H1 (cell line): ENCODE measurements around the gene VSX2. TPM values are rescaled to one million over a fixed set of nuclear protein-coding genes. Genes with fewer than 3 reads are reported as not detected.

Source experiments
- CTCF ChIA-PET: fragments of 300-600 bp; sonication (Branson Sonifier 250); formaldehyde crosslinking; loops from one replicate; lab custom pipeline; 2021; ENCODE audit not compliant: partially characterized antibody; lab: Charles Lee
- POLR2A ChIA-PET: fragments of 300-600 bp; sonication (Branson Sonifier 250); formaldehyde crosslinking; loops from one replicate; lab custom pipeline; 2021; ENCODE audit warnings: inconsistent platforms; ENCODE audit not compliant: partially characterized antibody; lab: Charles Lee
- DNase-seq, 2 experiments: peaks; one replicate each; pipeline versions ENCODE4 v3.0.0 to v3.0.0-alpha.2; 2010 to 2022; ENCODE audit warnings: low spot score in 2 of 2, low read depth in 1 of 2, mixed read lengths in 1 of 2
- FAIRE-seq: peaks from 2 replicates; lab custom pipeline; 2011; peaks lifted over from hg19 to GRCh38; lab: Jason Lieb, UNC
- H2AFZ ChIP-seq: 2 replicates; pipeline ENCODE4 v1.8.1; 2012; ENCODE audit warnings: low read length, inconsistent platforms
- H2AK5ac ChIP-seq: 2 replicates; pipeline ENCODE4 v1.6.1; 2013; ENCODE audit warnings: low read depth, low read length
- H2BK120ac ChIP-seq: replicated peaks from 2 replicates; pipeline ENCODE3; 2013; ENCODE audit warnings: low read depth, low read length, inconsistent platforms
- H2BK12ac ChIP-seq: 2 replicates; pipeline ENCODE4 v1.6.1; 2013; ENCODE audit warnings: low read depth, low read length
- H2BK15ac ChIP-seq: 2 replicates; pipeline ENCODE4 v1.6.1; 2013; ENCODE audit warnings: low read length
- H2BK20ac ChIP-seq: 2 replicates; pipeline ENCODE4 v1.6.1; 2013; ENCODE audit warnings: low read length
- H2BK5ac ChIP-seq: 2 replicates; pipeline ENCODE4 v1.6.1; 2013; ENCODE audit warnings: low read depth, low read length
- H3K14ac ChIP-seq: 2 replicates; pipeline ENCODE4 v1.6.1; 2013; ENCODE audit warnings: inconsistent platforms; ENCODE audit not compliant: insufficient read length
- H3K18ac ChIP-seq: 2 replicates; pipeline ENCODE4 v1.6.1; 2013; ENCODE audit warnings: low read length; ENCODE audit errors: extremely low read depth
- H3K23ac ChIP-seq: 2 replicates; pipeline ENCODE4 v1.6.1; 2013; ENCODE audit warnings: inconsistent platforms; ENCODE audit not compliant: insufficient read length
- H3K23me2 ChIP-seq: 2 replicates; pipeline ENCODE4 v1.6.1; 2013; ENCODE audit warnings: low read depth, low read length
- H3K27ac ChIP-seq: 2 replicates; pipeline ENCODE4 v1.6.1; 2011; ENCODE audit warnings: low read depth, low read length, inconsistent platforms
- H3K27me3 ChIP-seq, 4 experiments: replicated peaks in 1 of 4; 1 replicate in 1 of 4; 2 replicates in 3 of 4; pipeline versions ENCODE4 v1.6.1 to v1.8.1; 2011 to 2013; ENCODE audit warnings: low read length in 3 of 4, mild to moderate bottlenecking in 3 of 4, inconsistent platforms in 2 of 4, mixed read lengths in 2 of 4, moderate library complexity in 1 of 4; ENCODE audit not compliant: control insufficient read depth in 3 of 4, insufficient read depth in 3 of 4; ENCODE audit errors: extremely low read depth in 1 of 4
- H3K36me3 ChIP-seq, 4 experiments: 2 replicates each; pipeline versions ENCODE4 v1.6.1 to v1.8.1; 2011 to 2013; ENCODE audit warnings: mild to moderate bottlenecking in 4 of 4, low read length in 3 of 4, moderate library complexity in 2 of 4, control low read depth in 1 of 4, inconsistent platforms in 1 of 4; ENCODE audit not compliant: insufficient read depth in 4 of 4, control insufficient read depth in 2 of 4
- H3K4ac ChIP-seq: replicated peaks from 2 replicates; pipeline ENCODE3; 2013; ENCODE audit warnings: low read length, low read depth, mixed read lengths, inconsistent platforms; ENCODE audit not compliant: insufficient read length
- H3K4me1 ChIP-seq, 4 experiments: replicated peaks in 1 of 4; 1 replicate in 1 of 4; 2 replicates in 3 of 4; pipeline versions ENCODE4 v1.6.1 to v1.8.1; 2011 to 2013; ENCODE audit warnings: low read length in 3 of 4, inconsistent platforms in 2 of 4, mixed read lengths in 1 of 4; ENCODE audit not compliant: insufficient read depth in 4 of 4, control insufficient read depth in 3 of 4
- H3K4me2 ChIP-seq, 2 experiments: 2 replicates each; pipeline versions ENCODE4 v1.6.1 to v1.8.1; 2011 to 2013; ENCODE audit warnings: low read depth in 2 of 2, low read length in 2 of 2, control low read depth in 1 of 2, inconsistent platforms in 1 of 2, mild to moderate bottlenecking in 1 of 2; ENCODE audit not compliant: insufficient read depth in 1 of 2
- H3K4me3 ChIP-seq, 4 experiments: fragments of 200-600, 300-600 bp in 1 of 4; sonication (generic), shearing (Covaris generic), sonication (Bioruptor Twin) in 1 of 4; 2 replicates each; pipeline versions ENCODE4 v1.5.1 to v1.8.1; 2011 to 2016; ENCODE audit warnings: low read length in 4 of 4, low read depth in 3 of 4, control low read depth in 2 of 4, inconsistent platforms in 2 of 4, mild to moderate bottlenecking in 2 of 4, mixed read lengths in 1 of 4, moderate library complexity in 1 of 4; ENCODE audit not compliant: insufficient read depth in 2 of 4; ENCODE audit errors: extremely low read depth in 1 of 4
- H3K56ac ChIP-seq: replicated peaks from 2 replicates; pipeline ENCODE3; 2013; ENCODE audit warnings: low read depth, mild to moderate bottlenecking, mixed read lengths, low read length, inconsistent platforms; ENCODE audit not compliant: insufficient read length
- H3K79me1 ChIP-seq: 2 replicates; pipeline ENCODE4 v1.6.1; 2013; ENCODE audit warnings: low read depth, low read length, control low read depth
- H3K79me2 ChIP-seq, 2 experiments: 2 replicates each; pipeline versions ENCODE4 v1.6.1 to v1.8.1; 2012 to 2013; ENCODE audit warnings: low read length in 2 of 2, mild to moderate bottlenecking in 2 of 2, inconsistent platforms in 1 of 2; ENCODE audit not compliant: insufficient read depth in 2 of 2, control insufficient read depth in 1 of 2
- H3K9ac ChIP-seq, 4 experiments: replicated peaks in 1 of 4; 1 replicate in 1 of 4; 2 replicates in 3 of 4; pipeline versions ENCODE4 v1.6.1 to v1.8.1; 2011 to 2013; ENCODE audit warnings: low read depth in 3 of 4, low read length in 3 of 4, control low read depth in 2 of 4, mild to moderate bottlenecking in 2 of 4, moderate library complexity in 2 of 4, inconsistent platforms in 1 of 4; ENCODE audit errors: extremely low read depth in 1 of 4
- H3K9me3 ChIP-seq, 2 experiments: 2 replicates each; pipeline versions ENCODE4 v1.6.1 to v1.8.1; 2012 to 2013; ENCODE audit warnings: mild to moderate bottlenecking in 2 of 2, moderate library complexity in 2 of 2, control low read depth in 1 of 2, inconsistent platforms in 1 of 2, low read depth in 1 of 2, low read length in 1 of 2, mixed read lengths in 1 of 2; ENCODE audit not compliant: insufficient read depth in 2 of 2
- H4K20me1 ChIP-seq, 2 experiments: replicated peaks in 1 of 2; 2 replicates each; pipeline versions ENCODE3 to v1.8.1; 2011 to 2013; ENCODE audit warnings: inconsistent platforms in 2 of 2, low read length in 2 of 2, mild to moderate bottlenecking in 1 of 2; ENCODE audit not compliant: insufficient read depth in 2 of 2, control insufficient read depth in 1 of 2
- H4K5ac ChIP-seq: 2 replicates; pipeline ENCODE4 v1.6.1; 2013; ENCODE audit warnings: low read length, low read depth, mixed read lengths, inconsistent platforms; ENCODE audit not compliant: insufficient read length
- H4K8ac ChIP-seq: 2 replicates; pipeline ENCODE4 v1.8.0; 2013; ENCODE audit warnings: mild to moderate bottlenecking, moderate library complexity, low read length, inconsistent platforms; ENCODE audit not compliant: insufficient read depth; ENCODE audit errors: extremely low read depth
- H4K91ac ChIP-seq: replicated peaks from 2 replicates; pipeline ENCODE3; 2013; ENCODE audit warnings: low read length, mixed read lengths, inconsistent platforms; ENCODE audit not compliant: insufficient read length
- BCL11A ChIP-seq, 2 experiments: IDR thresholded peaks; one replicate each; pipeline ENCODE4 v1.6.1; 2011; ENCODE audit warnings: low read depth in 2 of 2, low read length in 2 of 2, mild to moderate bottlenecking in 2 of 2
- CBX5 ChIP-seq: fragments of 300-800, 300-1000 bp; sonication (generic); IDR thresholded peaks from 2 replicates; pipeline ENCODE4 v1.7.1; 2016; ENCODE audit warnings: antibody characterized with exemption, low read length, low read depth
- CHD1 ChIP-seq: IDR thresholded peaks from 2 replicates; pipeline ENCODE4 v1.6.1; 2012; ENCODE audit warnings: low read depth, low read length, improper control_type of control experiment
- CHD2 ChIP-seq: IDR thresholded peaks from 2 replicates; pipeline ENCODE4 v1.6.1; 2012; ENCODE audit warnings: low read length, improper control_type of control experiment
- CTCF ChIP-seq, 3 experiments: IDR thresholded peaks; 1 replicate in 2 of 3; 2 replicates in 1 of 3; pipeline versions ENCODE4 v1.5.1 to v1.6.1; 2011; ENCODE audit warnings: low read length in 3 of 3, mild to moderate bottlenecking in 3 of 3, inconsistent platforms in 2 of 3, low read depth in 1 of 3, moderate library complexity in 1 of 3; ENCODE audit not compliant: insufficient read depth in 1 of 3; ENCODE audit errors: control extremely low read depth in 1 of 3
- RNF2 ChIP-seq: fragments of 200-900, 300-1000 bp; sonication (generic); IDR thresholded peaks from 2 replicates; pipeline ENCODE4 v1.7.1; 2016; ENCODE audit warnings: borderline replicate concordance, low read depth, mild to moderate bottlenecking, antibody characterized with exemption, low read length; ENCODE audit not compliant: poor library complexity, severe bottlenecking; ENCODE audit errors: missing control alignments
- SP4 ChIP-seq: IDR thresholded peaks from 2 replicates; pipeline ENCODE4 v1.6.1; 2012; ENCODE audit warnings: low read length, inconsistent platforms
- TCF12 ChIP-seq: IDR thresholded peaks from 2 replicates; pipeline ENCODE4 v1.6.1; 2011; ENCODE audit warnings: low read depth, mild to moderate bottlenecking, low read length
- WGBS, 2 experiments: shearing (Covaris generic) in 1 of 2; methylation state at CpG; one replicate each; pipeline versions ENCODE4 v1.1.6 to v1.1.7; 2013 to 2015; ENCODE audit warnings: low lambda C conversion rate in 2 of 2, mixed read lengths in 2 of 2, inconsistent platforms in 1 of 2, low coverage in 1 of 2, missing lambda C conversion rate in 1 of 2; ENCODE audit not compliant: insufficient replicate concordance in 2 of 2, insufficient coverage in 1 of 2, insufficient read length in 1 of 2; ENCODE audit errors: extremely low coverage in 1 of 2, missing lambda C conversion rate in 1 of 2; 5-methylcytosine and 5-hydroxymethylcytosine counted together
- polyA plus RNA-seq, 7 experiments: library from polyadenylated mRNA; depleted of rRNA in 3 of 7; stranded (reverse) in 5 of 7; unstranded in 2 of 7; fragments of >200 nt in 5 of 7; fragments of 200-250 nt in 2 of 7; gene quantifications; 1 replicate in 5 of 7; 2 replicates in 1 of 7; 4 replicates in 1 of 7; pipeline versions ENCODE4 v1.2.1 to v1.2.3, GENCODE V29; 2011 to 2013; ENCODE audit warnings: missing spikeins in 2 of 7, mixed read lengths in 2 of 7
- total RNA-seq: library from RNA; stranded (reverse); fragmentation: NEBNext Ultra II Directional; extraction: Animal tissue kit (Norgen Biotek cat#: 25700); gene quantifications from 2 replicates; pipeline ENCODE4 v1.2.1, GENCODE V29; 2021

Gene VSX2
- total and polyA plus RNA-seq, 2 of the 8 experiments (the other 6 are each of a cell fraction or from before 2014, with no cell fraction given): 0.08 to 0.22 TPM

DNA sequence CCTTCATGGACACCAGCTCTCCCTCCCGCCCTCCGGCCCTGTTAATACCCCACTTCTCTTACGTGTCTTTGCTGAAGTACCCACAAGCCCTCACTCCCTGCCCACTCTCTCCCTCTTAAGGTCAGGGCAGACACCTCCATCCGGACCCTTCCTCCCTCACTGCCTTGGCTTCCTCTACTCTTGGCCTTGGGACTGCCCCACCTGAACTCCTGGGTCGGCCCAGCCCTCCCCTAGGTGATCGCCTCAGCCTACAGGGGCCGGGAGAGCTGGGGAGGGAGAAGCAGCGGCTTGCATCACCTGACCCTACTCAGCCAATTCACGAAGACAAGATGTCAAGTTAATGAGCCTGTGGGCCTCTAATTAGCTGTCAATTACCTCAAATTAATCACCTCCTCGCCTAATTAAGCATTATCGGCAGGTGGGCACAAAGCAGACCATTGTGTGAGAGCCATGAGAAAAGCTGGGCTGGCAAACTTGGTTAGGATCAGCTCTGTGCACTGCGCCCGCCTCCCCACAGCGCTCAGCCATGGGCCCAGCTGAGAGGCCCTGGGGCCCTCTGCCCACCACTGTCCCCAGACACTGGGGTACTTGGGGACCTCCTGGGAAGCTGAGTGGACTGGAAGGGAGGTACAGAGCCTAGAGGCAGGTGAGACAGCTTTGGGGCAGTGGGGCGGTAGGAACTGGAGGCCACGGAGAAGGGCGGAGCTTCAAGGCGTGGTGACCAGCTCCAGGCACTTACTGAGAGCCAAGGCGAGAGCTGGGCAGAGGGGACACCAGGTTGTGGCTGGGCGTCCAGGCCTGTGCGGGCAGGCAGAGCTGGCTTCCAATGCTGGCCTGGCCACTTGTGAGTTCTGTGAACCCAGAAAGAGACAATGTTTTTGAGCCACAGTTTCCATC, 25.1 kb upstream of the VSX2 start:
- DNase-seq: no peak
- H4K20me1 ChIP-seq: peaks cover 0 to 3% of the 10 kb centered on the region in 2 experiments
- H2BK12ac ChIP-seq: peak overlapping the region; percentile 1; the same call in 1 of the 2 replicates
- H3K4me3 ChIP-seq: no peak overlapping the region
- peaks cover 0 to 20% (median 15%) of the 10 kb centered on the region in 4 experiments; a peak in 6 of 7 replicates for H3K27me3 ChIP-seq
- no peaks in the 10 kb centered on the region for H3K23me2 ChIP-seq
- peaks cover 0 to 7% (median 0%) of the 10 kb centered on the region in 4 experiments; a peak in 1 of 7 replicates for H3K4me1 ChIP-seq
- no peak overlapping the region for H4K5ac ChIP-seq
- H2BK15ac ChIP-seq: peak overlapping the region; percentile 12; the same call in 1 of the 2 replicates
- H3K27ac ChIP-seq: no peak overlapping the region
- no peak for FAIRE-seq
- no peak overlapping the region for H4K8ac ChIP-seq
- no peak overlapping the region for H2AK5ac ChIP-seq
- no peak overlapping the region for H2BK120ac ChIP-seq
- no peak overlapping the region for H3K18ac ChIP-seq
- no peak overlapping the region for H3K9ac ChIP-seq
- H3K79me1 ChIP-seq: no peaks in the 10 kb centered on the region
- H3K36me3 ChIP-seq: no peaks in the 10 kb centered on the region
- H2BK20ac ChIP-seq: no peak overlapping the region
- H3K4ac ChIP-seq: no peak overlapping the region
- no peak overlapping the region for H4K91ac ChIP-seq
- no peak overlapping the region for H3K14ac ChIP-seq
- CTCF ChIA-PET: interaction anchor here (0.5 to 7.2 kb wide), 17 partner anchors 7 to 132 kb away, joined by 3 to 139 read pairs (median 4); no protein-coding TSS in a partner anchor
- H2AFZ ChIP-seq: peak overlapping the region; percentile 86; the same call in 1 of the 2 replicates
- 82% methylated on average over 20 of the region's 21 CpGs; no CpG with 5 or more reads in 1 of the 2 experiments for WGBS, 2 experiments
- POLR2A ChIA-PET: interaction anchor here (0.6 to 1.1 kb wide), 3 partner anchors 32 to 279 kb away, joined by 3 read pairs; partner anchors contain the start of genes ISCA2 and NPC2
- peak overlapping the region; percentile 66; the same call in 1 of the 2 replicates for H2BK5ac ChIP-seq
- no peaks in the 10 kb centered on the region for H3K79me2 ChIP-seq
- no peak overlapping the region for H3K4me2 ChIP-seq
- H3K9me3 ChIP-seq: no peaks in the 10 kb centered on the region
- H3K23ac ChIP-seq: no peak overlapping the region
- H3K56ac ChIP-seq: no peak overlapping the region
- TF ChIP-seq BCL11A (IDR thresholded peaks at IDR 0.05; ENCODE audit: low read depth in 2 of 2, low read length in 2 of 2) (no peak), SP4 (no peak), CHD2 (no peak), CTCF (IDR thresholded peaks at IDR 0.05; ENCODE audit: control extremely low read depth in 1 of 3, insufficient read depth in 1 of 3, low read depth in 1 of 3, low read length in 3 of 3) (no peak), CHD1 (no peak), TCF12 (no peak), CBX5 (no peak), RNF2 (no peak)
